ELF-1 (cell line): ENCODE data around the gene IDH3B.
A peak's percentile ranks its signal among the peaks of the same experiment; 100 is the strongest.

Source experiments
- DNase-seq: peaks from one replicate; pipeline ENCODE4 v3.0.0-alpha.2; 2016; ENCODE audit warnings: low read depth, low spot score

IDH3B gene

GRCh38 chr20:2618815-2619214, 45.2 kb downstream of the IDH3B start:
- DNase-seq: no peak

GRCh38 chr20:2617099-2617714, 46.8 kb downstream of the IDH3B start:
- DNase-seq: no peak

GRCh38 chr20:2616634-2617033, 47.4 kb downstream of the IDH3B start:
- peak; percentile 22 for DNase-seq

GRCh38 chr20:2612073-2612472, 51.9 kb downstream of the IDH3B start:
- no peak for DNase-seq

- DNase-seq: no peak
These were observed 52.9 kb downstream of the IDH3B start for GRCh38 chr20:2610941-2611720.

- DNase-seq: no peak
These were observed 53.7 kb downstream of the IDH3B start for GRCh38 chr20:2610326-2610725.
